NOMO-1 treated with dmso at 0.1 percent for 144 hours (cell line): Measurements from ENCODE around the gene LRRC32.
"Not testable (repeated sequence)": the region's sequence is repeated elsewhere in the genome, so short reads cannot be mapped to it uniquely, and the experiment has no call there.

ENCODE experiments used
- DNase-seq: peaks from one replicate; lab custom pipeline; 2025; ENCODE audit not compliant: unreplicated experiment; lab: John Stamatoyannopoulos, UW

The LRRC32 gene

DNA sequence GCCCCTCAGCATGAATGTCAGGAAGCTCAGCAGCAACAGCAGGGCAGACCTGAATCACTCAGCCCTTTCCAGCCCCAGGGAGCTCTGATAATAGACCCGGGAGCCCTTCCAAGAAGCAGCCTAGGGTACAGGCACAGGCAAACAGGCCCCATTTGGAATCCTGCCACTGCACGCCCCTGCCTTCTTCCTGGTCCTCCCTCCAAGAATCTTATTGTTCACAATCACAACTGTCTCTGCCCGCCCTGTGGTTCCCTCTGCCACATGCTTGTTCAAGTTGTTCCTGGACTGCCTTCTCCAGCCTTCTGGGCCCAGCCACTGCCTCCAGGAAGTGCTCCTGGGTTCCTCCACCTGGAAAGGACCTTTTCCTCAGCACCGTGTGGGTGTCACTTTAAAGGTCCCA is 54.6 kb downstream of the LRRC32 start:
- DNase-seq = no peak

DNA sequence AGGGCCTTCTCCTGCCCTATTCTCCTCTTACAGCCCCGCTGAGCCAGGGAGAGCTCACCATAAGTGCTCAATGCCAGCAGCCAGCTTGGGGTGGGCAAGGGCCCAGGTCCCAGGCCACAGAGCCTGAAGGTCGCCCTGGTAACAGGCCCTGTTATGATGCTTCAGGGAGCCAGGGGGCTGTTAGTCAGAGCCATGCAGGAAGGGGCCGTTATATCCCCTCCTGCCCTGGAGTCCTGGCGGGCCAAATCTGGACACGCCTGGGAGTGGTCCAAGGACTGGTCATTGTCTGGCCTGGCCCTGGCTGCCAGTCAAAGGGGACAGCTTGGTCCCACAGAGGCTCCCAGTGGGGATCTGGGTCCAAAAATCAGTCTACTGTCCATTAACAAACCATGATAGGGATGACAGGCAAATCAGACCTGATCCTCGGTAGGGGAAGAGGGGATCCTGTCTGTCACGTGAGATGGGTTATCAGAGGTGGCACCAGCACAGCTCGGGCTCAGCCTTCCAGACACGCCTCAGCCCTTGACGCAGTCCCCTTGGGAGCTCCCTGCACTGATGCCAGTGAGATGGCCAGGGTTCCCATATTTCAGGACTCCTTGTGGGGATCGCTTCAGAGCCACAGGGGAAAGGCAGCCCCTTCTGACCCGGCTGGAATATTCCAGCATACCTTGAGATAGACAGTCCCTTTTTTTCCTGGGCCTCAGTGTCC is 55.9 kb downstream of the LRRC32 start:
- no peak for DNase-seq

GRCh38 chr11:76613901-76614300 is 56.6 kb downstream of the LRRC32 start:
- DNase-seq = no peak

DNA sequence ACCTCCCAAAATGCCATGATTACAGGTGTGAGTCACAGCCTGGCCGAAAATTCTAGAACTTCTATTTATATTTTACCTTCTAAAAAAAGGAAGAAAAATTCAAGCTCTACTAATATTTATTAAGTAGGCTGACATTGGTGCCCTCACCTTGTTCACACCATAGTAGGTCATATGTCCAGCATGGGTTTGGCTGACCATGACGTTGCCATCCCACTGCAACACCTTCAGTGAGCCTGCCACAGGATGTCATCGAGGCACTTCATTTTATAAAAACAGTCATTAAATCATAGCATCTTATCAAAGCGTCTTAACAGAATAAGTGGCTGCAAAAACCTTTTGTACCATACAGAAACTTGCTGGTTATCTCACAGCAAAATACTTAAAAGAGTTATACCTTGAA is 58.3 kb downstream of the LRRC32 start:
- DNase-seq = no peak

DNA sequence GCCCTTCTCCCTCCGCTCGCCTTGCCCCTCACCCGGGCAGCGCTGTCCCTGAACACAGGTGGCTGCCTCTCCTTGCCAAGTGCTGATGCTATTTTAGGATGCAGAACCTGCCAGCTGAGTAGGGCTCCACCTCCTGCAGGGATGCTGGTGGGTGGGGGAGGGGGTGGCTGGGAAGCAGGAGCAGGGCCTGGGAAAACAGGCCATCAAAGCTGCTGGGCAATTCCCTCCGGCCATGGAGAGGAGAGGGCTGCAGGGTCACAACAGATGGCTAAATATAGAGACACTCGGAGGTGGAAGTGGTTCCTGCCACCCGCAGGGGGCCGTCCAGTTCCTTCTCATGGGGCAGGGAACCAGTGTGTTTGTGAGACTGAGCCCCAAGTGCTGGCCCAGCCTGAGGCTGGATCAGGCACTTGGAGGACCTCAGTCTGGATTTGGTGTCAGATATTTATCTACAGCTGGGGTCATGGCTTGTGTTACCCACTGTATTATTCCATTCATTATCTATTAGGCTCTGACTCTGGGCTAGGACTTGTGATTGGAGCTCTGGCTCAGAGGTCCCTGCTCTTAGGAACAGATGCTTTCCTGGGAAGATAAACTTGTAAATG is 59.6 kb downstream of the LRRC32 start:
- no peak for DNase-seq

GRCh38 chr11:76610371-76610770 is 60.2 kb downstream of the LRRC32 start:
- DNase-seq = no peak

DNA sequence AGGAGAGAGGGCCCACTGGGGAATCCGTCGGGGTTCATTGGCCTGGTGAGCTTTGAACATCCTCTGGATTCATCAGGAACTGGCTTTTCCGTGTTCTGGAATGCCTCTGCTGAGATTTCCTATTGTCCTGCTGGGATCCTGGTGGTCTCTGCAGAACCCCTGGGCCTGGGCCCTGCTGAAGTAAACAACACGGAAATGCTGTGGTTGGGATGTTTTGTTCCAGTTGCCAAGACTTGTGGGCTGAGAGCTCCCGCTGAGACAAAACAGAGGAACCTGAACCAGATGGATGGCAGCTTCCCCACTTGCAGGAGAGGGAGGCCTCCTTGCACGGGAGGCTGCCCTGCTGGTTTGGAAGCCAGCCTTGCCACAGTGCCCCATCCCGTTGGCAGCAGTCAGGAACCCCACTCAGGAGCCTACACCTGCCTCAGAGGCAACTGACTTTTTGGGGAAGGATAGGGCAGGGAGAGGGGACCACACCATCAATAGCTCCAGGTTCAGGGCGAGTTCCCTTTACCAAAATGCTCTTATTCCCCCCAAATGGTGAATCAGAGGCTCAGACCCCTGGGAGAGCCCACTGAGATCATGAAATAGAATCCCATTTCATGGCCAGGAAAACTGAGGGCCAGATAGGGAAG is 60.7 kb downstream of the LRRC32 start:
- no peak for DNase-seq

DNA sequence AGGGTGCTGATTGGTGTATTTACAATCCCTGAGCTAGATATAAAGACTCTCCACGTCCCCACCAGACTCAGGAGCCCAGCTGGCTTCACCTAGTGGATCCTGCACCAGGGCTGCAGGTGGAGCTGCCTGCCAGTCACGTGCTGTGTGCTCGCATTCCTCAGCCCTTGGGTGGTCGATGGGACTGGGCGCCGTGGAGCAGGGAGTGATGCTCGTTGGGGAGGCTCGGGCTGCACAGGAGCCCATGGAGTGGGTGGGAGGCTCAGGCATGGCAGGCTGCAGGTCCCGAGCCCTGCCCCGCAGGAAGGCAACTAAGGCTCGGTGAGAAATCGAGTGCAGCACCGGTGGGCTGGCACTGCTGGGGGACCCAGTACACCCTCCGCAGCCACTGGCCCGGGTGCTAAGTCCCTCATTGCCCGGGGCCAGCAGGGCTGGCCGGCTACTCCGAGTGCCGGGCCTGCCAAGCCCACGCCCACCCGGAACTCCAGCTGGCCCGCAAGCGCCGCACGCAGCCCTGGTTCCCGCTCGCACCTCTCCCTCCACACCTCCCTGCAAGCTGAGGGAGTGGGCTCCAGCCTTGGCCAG is 61.6 kb downstream of the LRRC32 start:
- DNase-seq = not testable (repeated sequence)

DNA sequence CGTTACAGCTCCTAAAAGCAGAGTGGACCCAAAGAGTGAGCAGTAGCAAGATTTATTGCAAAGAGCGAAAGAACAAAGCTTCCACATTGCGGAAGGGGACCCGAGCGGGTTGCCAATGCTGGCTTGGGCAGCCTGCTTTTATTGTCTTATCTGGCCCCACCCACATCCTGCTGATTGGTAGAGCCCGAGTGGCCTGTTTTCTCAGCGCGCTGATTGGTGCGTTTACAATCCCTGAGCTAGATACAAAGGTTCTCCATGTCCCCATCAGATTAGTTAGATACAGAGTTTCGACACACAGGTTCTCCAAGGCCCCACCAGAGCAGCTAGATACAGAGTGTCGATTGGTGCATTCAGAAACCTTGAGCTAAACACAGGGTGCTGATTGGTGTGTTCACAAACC is 62.3 kb downstream of the LRRC32 start:
- not testable (repeated sequence) for DNase-seq
